Left cardiac atrium (tissue), 4 donors: ENCODE data around the gene UNC13C. TPM values are rescaled to one million over a fixed set of nuclear protein-coding genes. Genes with fewer than 3 reads are reported as not detected.

Source experiments
- ATAC-seq, 2 donors: fragments of 200-7000 bp; cut with Tn5 transposase; one replicate each; pipeline ENCODE4 v1.9.1; 2020; ENCODE audit warnings: mild to moderate bottlenecking in 2 of 2, moderate library complexity in 2 of 2
- DNase-seq: peaks from one replicate; pipeline ENCODE4 v3.0.0-alpha.2; 2020
- intact Hi-C, 2 donors: fragments of 100-400 bp; cut with DNase I; formaldehyde crosslinking; loops; one replicate each; pipeline versions ENCODE4 v1.14.1 to v1.15.1; 2022 to 2023
- total RNA-seq, 2 donors: library from RNA; stranded (reverse); fragmentation: NEBNext Ultra II Directional; extraction: Animal tissue kit (Norgen Biotek cat#: 25700); gene quantifications; one replicate each; pipeline ENCODE4 v1.2.1, GENCODE V29; 2021
- donor health status: DM: no; HTN: yes; CAD: no.
- donor health status: DM: no; HTN: yes; CAD: no; lungs with severe emphysema.
- donor health status: DM: yes; HTN: yes; CAD: no.
- donor health status: Dilated cardiomyopathy.

UNC13C gene
- total RNA-seq, 2 donors from 2014 or later: 0.09 to 0.29 TPM

DNA sequence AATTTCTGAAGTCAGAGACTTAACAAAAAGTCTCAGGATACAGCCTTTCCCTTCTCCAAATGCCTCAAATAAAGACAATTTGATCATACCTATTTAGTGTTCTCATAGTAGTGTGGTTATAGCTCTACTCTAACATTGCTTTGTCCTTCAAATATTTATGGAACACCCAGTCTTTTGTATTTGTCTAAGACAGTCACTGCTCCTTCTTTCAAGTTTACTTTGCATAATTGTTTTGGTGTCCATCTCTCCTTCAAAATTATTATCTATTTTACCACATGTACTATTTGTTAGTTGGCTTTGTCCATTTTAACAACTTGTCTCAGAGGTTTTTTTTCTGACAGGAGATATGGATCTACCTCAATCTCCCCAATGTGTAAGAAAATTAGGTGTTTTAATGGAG, 118.8 kb downstream of the UNC13C start:
- ATAC-seq: no peak
- intact Hi-C loops: no loop called here
- no peak for DNase-seq

DNA sequence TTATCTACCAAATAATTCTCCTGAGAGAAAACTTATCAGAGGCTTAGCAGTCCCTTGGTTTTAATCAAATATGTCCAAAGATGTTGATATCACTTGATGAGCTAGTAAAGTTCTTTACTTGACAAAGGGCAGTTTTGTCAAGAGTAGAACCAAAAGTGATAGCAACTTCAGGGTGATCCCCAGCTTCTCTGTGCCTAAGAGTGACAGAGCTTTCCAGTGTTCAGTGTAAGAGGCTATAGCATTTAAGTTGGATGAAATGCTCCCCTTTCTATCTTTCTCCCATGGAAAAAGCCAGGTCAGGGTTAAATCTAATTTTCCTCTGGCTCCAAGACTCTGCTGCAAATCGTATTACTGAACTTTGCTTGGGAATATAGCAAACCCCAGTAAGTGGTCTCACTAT, 120.8 kb downstream of the UNC13C start:
- intact Hi-C loops: no loop called here
- DNase-seq (no peak), ATAC-seq (no peak)

DNA sequence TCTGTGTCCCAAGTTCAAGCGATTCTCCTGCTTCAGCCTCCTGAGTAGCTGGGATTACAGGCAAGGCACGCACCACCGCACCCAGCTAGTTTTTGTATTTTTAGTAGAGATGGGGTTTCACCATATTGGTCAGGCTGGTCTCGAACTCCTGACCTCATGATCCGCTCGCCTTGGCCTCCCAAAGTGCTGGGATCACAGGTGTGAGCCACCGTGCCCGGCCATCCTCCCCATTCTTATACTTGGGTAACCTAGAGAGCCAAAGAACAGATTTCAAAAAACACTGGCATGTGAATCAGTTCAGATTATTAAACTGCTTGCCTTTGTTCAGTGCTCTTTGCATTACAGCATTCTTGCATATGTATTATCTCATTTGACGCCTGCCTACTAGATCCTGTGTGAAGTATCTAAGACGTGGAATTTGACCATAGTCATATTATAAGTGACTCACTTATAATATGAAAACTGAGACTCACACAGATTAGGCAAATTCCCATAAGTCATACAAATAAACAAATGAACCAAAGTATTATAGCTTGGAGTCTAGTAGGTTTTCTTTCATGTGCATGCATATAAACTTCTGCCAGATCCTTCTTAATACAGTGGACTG, 123.5 kb downstream of the UNC13C start:
- no peak for DNase-seq
- intact Hi-C loops: no loop called here
- no peak for ATAC-seq

DNA sequence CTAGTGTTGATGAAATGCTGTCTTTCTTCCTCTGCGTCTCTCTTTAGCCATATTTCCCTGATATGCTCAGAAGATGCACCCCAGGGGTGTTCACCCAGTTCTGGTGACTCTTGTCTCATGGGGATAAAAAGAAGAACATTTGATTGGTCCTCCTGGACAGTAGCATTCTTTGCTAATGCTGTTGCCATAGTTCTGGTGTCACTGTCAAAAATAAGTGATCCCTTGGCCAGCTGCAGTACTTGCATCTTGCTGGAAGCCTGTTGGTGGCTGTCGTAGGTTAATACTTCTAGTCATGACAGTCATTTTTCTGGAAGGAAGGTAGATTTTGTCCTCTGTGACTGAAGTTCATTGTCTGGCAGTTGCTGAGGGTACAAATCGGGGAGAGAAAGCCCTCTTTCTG, 124.5 kb downstream of the UNC13C start:
- no peak for DNase-seq
- intact Hi-C loops: no loop called here
- ATAC-seq: no peak

DNA sequence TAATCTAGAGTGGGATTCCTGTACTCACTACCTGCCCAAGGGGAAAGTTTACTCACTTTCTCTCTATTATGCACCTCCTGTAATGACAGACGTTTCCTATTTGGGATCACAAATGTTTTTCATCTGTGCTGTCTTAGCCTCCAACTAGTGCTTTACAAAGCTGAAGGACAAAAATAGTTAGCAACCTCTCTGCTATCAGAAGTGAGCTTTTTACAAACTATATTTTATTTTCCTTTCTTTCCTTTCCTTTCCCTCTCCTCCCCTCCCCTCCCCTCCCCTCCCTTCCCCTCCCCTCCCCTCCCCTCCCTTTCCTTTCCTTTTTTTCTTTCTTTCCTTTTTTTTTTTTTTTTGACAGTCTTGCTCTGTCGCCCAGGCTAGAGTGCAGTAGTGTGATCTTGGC, 130.8 kb downstream of the UNC13C start:
- no peak for DNase-seq
- intact Hi-C loops: no loop called here
- ATAC-seq: no peak

DNA sequence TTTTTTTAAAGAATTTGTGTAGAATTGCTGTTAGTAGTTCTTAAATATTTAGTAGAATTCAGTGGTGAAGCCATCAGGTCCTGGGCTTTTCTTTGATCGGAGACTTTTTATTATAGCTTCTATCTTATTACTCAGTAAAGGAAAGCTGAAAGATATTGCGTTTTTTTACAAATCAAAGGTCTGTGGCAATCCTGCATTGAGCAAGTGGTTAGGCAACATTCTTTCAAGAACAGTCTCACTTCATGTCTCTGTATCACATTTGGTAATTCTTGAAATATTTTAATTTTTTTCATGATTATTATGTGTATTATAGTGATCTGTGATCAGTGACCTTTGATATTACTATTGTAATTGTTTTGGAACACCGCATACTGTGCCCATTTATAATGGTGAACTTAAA, 140.8 kb downstream of the UNC13C start:
- ATAC-seq (no peak), DNase-seq (no peak)
- intact Hi-C loops: no loop called here

DNA sequence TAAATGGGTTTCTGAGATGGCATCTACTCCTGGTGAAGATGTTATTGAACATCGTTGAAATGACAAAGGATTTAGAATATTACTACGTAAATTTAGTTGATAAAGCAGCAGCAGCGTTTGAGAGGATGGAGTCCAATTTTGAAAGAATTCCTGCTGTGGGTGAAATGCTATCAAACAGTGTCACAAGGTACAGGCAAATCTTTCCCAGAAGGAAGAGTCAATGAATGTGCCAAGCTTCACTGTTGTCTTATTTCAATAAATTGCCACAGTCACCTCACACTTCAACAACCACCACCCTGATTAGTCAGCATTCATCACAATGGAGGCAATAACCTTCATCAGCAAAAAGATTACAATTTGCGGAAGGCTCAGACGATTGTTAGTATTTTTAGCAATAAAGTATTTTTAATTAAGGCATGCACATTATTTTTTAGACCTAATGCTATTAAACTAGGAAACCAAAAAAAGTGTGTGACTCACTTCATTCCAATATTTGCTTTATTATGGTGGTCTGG, 142.8 kb downstream of the UNC13C start:
- no peak for ATAC-seq
- intact Hi-C loops: no loop called here
- DNase-seq: no peak

DNA sequence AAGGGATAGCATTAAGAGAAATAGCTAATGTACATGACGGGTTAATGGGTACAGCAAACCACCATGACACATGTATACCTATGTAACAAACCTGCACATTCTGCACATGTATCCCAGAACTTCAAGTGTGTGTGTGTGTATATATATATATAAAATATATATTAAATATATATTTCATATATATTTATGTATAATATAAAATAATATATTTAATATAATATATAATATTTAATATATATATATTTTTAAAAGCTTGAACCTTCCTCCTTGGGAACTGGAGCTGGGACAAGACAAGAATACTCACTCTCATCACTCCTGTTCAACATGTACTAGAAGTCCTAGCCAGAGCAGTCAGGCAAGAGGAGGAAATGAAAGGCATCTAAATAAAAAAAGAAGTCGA, 149.3 kb downstream of the UNC13C start:
- DNase-seq (no peak), ATAC-seq (no peak)
- intact Hi-C loops: no loop called here

DNA sequence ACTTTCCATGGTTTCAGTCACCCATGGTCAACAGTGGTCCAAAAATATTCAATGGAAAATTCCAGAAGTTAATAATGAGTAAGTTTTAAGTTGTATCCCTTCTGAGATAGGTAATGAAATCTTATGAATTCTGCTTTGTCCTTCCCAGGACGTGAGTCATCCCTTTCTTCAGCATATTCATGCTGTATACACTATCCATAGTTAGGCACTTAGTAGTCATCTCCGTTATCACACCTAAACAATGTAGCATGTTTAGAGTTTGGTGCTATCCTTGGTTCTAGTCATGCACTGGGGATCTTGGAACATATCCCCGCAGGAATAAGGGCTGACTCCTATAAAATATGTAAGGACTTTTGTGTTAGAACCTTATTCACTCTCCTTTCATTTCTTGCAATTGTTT, 153.2 kb downstream of the UNC13C start:
- intact Hi-C loops: no loop called here
- DNase-seq (no peak), ATAC-seq (no peak)

DNA sequence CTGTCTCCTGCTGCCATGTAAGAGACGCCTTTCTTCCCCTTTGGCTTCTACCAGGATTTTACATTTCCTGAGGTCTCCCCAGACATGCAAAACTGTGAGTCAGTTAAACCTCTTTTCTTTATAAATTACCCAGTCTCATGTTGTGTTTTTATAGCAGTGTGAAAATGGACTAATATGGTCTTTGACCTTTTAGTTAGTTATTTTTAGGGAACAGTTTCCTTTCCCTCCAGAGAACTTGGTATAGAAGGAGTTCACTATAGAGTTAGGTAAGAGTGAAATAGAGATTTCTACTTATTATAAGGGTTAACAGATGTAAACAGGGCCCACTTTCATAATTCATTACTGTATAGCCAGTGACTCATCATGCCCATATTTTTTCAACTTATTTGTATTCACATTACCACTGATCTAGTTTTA, 170.9 kb downstream of the UNC13C start:
- intact Hi-C loops: no loop called here
- no peak for ATAC-seq
- DNase-seq: no peak

DNA sequence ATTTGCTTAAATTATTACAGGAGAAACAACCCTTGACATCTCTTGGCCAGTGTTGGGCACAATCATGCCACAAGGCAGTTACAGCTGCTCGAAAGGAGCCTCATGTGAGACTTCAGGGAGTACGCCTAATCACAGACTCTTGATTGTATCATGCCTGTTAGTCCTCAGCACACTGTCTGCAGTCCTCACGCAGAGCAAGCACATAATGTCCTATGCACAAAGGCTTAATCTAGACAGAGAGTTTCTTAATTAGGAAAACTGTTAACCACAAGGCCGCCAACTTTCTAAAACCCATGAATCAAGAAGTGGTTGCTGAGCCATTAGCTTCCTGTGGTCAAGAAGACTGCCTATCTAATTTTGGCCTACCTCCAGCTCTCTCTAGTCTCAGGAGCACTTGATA, 172.0 kb downstream of the UNC13C start:
- DNase-seq (no peak), ATAC-seq (no peak)
- intact Hi-C loops: no loop called here

DNA sequence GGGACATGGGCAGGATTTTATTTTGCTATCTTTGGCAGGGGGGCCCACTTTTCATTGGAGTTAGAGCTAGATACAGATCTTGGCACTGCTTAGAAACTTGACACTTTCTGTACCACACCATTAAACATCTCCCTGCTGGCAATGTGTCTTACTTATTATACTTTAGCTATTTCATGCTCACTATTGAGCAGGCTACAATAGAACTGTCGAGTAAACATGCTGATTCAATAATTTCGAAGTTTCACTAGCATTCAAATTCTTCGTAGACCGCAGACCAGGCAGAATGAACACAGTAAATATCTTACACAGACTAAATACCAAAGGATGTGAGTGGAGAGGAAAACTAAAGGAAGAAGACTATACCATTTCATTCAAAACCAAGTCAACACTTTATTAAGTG, 180.8 kb downstream of the UNC13C start:
- ATAC-seq (no peak), DNase-seq (no peak)
- intact Hi-C loops: no loop called here

DNA sequence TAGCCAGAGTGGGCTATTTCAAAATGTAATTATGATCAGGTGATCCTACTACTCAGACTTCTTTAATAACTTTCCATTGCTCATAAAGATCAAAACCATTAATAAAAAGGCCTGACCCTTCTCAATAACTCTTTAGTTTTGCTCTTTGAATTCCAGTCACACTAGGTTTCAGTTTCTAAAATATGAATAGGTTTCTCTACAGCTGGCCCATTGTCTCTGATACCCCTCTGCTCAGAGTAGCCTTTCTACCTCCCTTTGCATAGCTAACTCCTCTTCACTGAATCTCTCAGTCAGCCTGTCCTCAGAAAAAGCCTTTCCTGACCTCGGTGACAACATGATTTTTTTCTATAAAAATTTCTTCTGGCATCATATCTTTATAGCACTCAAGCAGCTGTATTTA, 209.1 kb downstream of the UNC13C start:
- intact Hi-C loops: no loop called here
- DNase-seq: no peak
- no peak for ATAC-seq

DNA sequence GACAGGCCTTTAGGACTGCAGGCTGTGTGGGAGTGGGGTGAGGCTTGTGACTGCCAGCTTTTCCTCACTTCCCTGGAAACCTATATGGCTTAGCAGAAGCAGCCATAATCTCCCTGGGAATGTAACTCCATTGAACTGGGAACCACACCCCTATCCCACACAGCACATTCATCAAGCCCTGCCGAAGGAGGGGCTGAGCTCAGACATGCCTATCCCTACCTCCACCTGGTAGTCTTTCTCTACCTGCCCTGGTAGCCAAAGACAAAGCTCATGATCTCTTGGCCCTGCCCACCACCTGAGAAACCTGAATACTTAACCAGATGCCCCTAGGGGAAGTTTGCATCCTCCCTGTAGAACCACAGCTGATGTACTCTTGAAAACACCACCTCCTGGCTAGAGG, 219.8 kb downstream of the UNC13C start:
- ATAC-seq: no peak
- no peak for DNase-seq
- intact Hi-C loops: loop anchor here in 1 of 2 donors (2.0 kb wide), 1 partner anchor 57 kb away; no protein-coding TSS in a partner anchor

DNA sequence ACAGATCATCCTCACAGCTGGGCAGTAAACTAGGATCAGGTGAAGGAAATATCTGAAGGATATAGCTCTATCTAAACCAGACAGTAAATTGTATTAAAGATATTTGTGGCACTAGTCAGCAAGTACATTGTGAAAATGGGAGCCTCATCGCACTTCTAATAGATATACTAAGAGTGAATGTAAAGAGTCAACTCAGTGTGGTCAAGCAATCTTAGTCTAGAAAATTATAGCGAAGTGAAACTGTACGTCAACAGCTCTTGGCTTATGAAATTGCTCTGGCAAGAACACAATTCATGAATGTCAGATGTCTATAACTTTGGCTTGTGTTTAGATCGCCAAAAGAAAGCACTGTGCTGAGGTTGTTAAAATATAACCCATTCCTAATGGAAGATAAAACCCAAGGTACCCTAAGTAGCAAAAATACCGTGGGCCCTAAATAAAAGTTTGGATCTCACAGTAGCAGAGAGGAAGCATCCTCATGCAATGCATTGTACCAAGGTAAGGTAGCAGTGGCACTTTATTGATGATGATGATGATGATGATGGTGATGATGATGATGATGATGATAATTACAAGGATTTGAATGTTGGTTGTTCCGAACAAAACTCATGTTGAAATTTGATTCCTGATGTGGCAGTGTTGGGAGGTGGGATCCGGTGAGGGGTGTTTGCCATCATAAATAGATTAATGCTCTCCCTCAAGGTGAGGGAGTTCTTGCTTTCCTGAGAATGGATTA, 228.5 kb downstream of the UNC13C start:
- DNase-seq (no peak), ATAC-seq (no peak)
- intact Hi-C loops: no loop called here

DNA sequence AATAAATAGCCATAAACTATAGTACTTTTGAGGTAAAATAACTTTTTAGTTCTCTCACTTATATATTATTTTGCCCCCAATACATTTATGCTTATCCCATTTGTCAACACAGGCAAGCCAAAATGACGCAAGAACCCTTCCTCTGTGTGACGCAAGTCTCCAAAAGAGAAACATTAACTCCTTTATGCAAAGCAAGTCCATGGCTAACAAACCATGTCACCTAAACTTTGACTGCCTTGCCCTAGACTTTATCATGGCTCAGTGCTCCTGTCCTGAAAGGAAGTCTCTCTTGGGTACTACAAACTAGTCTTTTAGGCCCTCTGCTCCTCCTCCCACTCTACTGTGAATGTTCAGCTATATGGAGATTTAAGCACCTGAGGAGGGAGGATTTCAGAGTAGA, 230.5 kb downstream of the UNC13C start:
- intact Hi-C loops: no loop called here
- ATAC-seq: no peak
- DNase-seq: no peak

DNA sequence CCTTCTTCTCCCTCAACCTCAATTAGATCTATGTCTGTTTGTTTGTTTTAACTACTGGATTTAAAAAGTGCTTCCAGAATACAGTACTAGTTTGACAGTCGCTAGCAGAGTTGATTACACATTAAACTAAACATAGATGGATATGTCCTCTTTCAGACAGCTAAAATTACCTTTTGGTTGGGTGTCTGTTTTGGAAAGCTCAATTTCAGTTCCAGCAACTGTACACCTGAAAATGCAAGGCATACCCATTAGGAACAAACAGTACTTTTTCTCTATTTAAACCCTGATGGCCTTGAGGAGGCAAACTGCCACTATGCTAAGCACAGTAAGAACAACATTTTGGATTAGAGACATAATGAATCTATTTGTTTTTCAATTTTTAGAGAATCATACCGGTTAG, 234.4 kb downstream of the UNC13C start:
- intact Hi-C loops: no loop called here
- no peak for DNase-seq
- ATAC-seq: no peak

DNA sequence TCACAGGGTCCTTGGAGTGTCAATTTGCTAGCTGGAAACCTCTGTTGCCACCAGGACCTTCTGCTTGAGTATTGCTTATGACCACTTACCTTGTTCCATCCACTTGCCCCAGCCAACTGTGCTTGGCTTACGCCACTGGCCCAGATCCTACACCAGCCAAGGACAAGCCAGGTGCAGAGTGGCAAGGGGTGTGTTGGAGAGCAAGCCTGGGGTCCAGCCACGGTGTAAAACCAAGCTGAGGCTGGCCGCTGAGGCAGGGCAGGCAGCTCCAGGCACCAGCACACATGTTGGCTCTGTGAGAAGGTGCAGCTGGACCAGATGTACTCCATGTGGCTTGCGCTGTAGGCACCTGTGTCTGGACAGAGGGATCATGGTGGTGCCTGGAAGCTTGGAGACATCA, 248.2 kb downstream of the UNC13C start:
- intact Hi-C loops: no loop called here
- no peak for ATAC-seq
- no peak for DNase-seq

DNA sequence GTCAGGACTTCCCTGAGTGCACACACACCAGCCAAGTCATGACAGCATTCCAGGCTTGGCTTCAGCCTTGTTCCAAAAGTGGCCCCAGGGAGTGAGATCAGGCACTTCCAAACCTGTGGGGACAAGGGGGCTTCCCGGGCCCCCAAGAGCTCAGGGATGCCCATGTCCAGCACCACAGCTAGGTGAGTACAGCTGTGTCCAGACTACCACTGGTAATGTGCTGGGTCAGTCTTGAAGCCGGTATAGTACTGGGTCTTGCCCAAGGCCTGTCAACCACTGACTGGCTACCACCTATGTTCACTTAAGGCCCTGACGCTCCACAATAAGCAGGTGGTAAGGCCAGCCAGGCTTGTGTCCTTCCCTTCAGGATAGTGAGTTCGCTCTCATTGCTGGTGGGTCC, 249.3 kb downstream of the UNC13C start:
- DNase-seq (no peak), ATAC-seq (no peak)
- intact Hi-C loops: no loop called here

DNA sequence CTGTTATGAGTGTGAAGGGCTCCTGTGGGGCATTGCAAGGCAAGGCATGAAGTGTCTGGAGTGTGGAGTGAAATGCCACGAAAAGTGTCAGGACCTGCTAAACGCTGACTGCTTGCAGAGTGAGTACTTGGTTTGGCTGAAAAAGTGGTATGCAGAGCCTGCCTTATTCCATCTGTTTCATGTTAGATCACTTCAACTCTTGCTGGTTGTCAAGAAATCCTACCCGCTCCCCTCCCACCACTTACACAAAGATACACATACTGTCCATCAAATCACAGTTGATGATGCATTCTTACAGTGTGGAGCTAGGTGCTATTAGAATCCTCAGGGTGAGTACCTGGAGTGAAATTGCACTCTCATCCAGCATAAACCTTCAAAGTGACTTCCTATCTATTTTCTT, 272.1 kb downstream of the UNC13C start:
- intact Hi-C loops: no loop called here
- no peak for ATAC-seq
- DNase-seq: no peak

DNA sequence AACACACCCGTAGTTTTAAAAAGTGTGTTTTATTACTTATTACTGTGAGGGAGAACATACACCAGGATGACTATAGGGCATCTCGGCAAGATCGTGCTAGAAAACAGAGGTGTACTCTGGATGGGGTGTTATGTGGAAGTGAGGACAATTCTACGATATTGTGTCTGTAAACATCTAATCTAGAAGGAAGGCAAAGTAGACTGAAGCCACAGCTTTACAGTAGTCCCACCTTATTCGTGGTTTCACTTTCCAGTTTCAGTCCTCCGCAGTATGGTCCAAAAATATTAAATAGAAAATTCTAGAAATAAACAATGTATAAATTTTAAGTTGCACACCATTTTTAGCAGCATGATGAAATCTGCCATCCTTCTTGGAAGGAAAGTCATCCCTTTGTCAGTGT, 277.9 kb downstream of the UNC13C start:
- DNase-seq: no peak
- ATAC-seq: no peak
- intact Hi-C loops: no loop called here
